ENCODE measurements around the gene CDH13. TPM values are rescaled to one million over a fixed set of nuclear protein-coding genes. Genes with fewer than 3 reads are reported as not detected.

CDH13 gene
- total RNA-seq, 4 donors from 2014 or later = 3.1 to 13.5 (median 8.9) TPM

- TF ChIP-seq EP300 (IDR thresholded peaks at IDR 0.05) (no peak), POLR2AphosphoS5 (IDR thresholded peaks at IDR 0.05) (no peak), POLR2A (IDR thresholded peaks at IDR 0.05; ENCODE audit: low read depth) (no peak)
- TF ChIP-seq, protein P1, sequence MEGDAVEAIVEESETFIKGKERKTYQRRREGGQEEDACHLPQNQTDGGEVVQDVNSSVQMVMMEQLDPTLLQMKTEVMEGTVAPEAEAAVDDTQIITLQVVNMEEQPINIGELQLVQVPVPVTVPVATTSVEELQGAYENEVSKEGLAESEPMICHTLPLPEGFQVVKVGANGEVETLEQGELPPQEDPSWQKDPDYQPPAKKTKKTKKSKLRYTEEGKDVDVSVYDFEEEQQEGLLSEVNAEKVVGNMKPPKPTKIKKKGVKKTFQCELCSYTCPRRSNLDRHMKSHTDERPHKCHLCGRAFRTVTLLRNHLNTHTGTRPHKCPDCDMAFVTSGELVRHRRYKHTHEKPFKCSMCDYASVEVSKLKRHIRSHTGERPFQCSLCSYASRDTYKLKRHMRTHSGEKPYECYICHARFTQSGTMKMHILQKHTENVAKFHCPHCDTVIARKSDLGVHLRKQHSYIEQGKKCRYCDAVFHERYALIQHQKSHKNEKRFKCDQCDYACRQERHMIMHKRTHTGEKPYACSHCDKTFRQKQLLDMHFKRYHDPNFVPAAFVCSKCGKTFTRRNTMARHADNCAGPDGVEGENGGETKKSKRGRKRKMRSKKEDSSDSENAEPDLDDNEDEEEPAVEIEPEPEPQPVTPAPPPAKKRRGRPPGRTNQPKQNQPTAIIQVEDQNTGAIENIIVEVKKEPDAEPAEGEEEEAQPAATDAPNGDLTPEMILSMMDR (IDR thresholded peaks at IDR 0.05) = no peak
- Histone ChIP-seq H3K4me3 (no peak overlapping the region), H3K27me3 (no peaks in the 10 kb centered on the region), H3K9me3 (no peaks in the 10 kb centered on the region), H3K36me3 (no peaks in the 10 kb centered on the region), H3K27ac (replicated peaks in 1 of 4) (no peak overlapping the region), H3K4me1 (no peaks in the 10 kb centered on the region)
- WGBS = 46% methylated on average over 4 of the region's 4 CpGs
- intact Hi-C loops (cut with DNase I) = no loop called here
- no peak for DNase-seq (ENCODE audit: extremely low spot score)
These were observed 32.7 kb upstream of the CDH13 start for GRCh38 chr16:82594114-82594513.

DNA sequence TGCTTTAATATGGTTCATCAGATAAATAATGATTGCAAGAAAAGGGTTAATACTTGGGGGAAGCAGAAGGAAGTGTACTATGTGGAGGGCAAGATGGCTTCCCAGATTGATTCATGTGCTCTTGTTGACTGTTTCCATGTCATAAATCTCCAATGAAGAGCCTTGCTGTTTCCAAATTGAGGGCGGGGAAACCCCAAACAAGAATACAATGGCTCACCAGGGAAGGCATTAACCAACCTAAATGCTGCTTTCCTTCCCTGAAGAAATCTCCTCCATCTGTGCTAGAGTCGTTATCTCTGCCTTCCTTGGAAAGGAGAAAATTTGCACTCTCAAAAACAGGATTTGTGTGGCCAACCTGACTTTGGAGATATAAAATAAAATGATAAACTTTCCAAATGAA is 28.0 kb upstream of the CDH13 start:
- intact Hi-C loops (cut with DNase I) = no loop called here
- Histone ChIP-seq H3K4me3 (no peak overlapping the region), H3K4me1 (no peaks in the 10 kb centered on the region), H3K27me3 (no peaks in the 10 kb centered on the region), H3K36me3 (no peaks in the 10 kb centered on the region), H3K9me3 (peaks cover 0 to 11% (median 0%) of the 10 kb centered on the region in 4 donors), H3K27ac (replicated peaks in 1 of 4) (no peak overlapping the region)
- TF ChIP-seq POLR2A (IDR thresholded peaks at IDR 0.05; ENCODE audit: low read depth) (no peak), EP300 (IDR thresholded peaks at IDR 0.05) (no peak), POLR2AphosphoS5 (IDR thresholded peaks at IDR 0.05) (no peak)
- TF ChIP-seq, protein P1 (IDR thresholded peaks at IDR 0.05) = no peak
- WGBS = 61% methylated on average over 2 of the region's 2 CpGs
- no peak for DNase-seq (ENCODE audit: extremely low spot score)

DNA sequence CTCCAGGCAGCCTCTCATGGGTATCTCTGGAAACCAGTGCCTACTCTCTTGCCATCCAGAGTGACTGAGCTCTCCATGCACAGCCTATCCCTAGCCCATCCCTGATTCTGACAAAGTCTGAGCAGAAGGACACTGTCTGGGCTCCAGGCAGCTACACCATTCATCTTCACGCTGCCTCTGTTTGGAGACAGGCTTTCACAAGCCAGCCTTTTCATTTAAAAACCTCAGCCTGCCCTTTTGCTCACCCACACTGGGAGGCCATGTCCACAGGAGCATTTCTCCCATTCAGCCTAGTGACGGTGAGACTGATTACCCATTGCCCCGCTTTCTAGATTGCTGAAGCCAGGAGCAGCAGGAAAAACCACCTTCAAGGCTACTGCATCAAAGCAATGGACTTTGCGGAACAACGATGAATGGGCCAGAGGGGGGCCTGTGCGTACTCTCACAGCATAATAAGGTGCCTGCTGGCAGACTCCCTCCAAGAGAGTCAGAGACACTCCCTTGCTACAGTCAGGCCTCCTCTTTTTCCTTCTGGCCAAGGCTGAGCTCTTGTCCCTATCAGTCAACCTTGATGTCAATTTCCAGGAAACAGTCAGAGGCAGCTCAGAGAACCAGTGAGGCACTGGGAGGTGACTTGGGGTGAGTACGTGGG is 24.7 kb upstream of the CDH13 start:
- Histone ChIP-seq H3K36me3 (no peaks in the 10 kb centered on the region), H3K4me1 (no peaks in the 10 kb centered on the region), H3K27ac (replicated peaks in 1 of 4) (no peak overlapping the region), H3K4me3 (no peak overlapping the region), H3K9me3 (peaks cover 0 to 11% (median 0%) of the 10 kb centered on the region in 4 donors), H3K27me3 (no peaks in the 10 kb centered on the region)
- DNase-seq (ENCODE audit: extremely low spot score) = no peak
- TF ChIP-seq POLR2A (IDR thresholded peaks at IDR 0.05; ENCODE audit: low read depth) (no peak), EP300 (IDR thresholded peaks at IDR 0.05) (no peak), POLR2AphosphoS5 (IDR thresholded peaks at IDR 0.05) (no peak)
- TF ChIP-seq, protein P1 (IDR thresholded peaks at IDR 0.05) = no peak
- intact Hi-C loops (cut with DNase I) = no loop called here
- 63% methylated on average over 7 of the region's 7 CpGs for WGBS

- H3K27me3 ChIP-seq = peaks cover 0 to 3% (median 0%) of the 10 kb centered on the region in 4 donors
- WGBS = 30% methylated on average over 5 of the region's 5 CpGs
- H3K36me3 ChIP-seq = no peaks in the 10 kb centered on the region
- H3K27ac ChIP-seq (replicated peaks in 1 of 4) = no peak overlapping the region
- peaks cover 0 to 11% (median 0%) of the 10 kb centered on the region in 4 donors for H3K9me3 ChIP-seq
- no peaks in the 10 kb centered on the region for H3K4me1 ChIP-seq
- DNase-seq (ENCODE audit: extremely low spot score) = no peak
- intact Hi-C loops (cut with DNase I) = no loop called here
- TF ChIP-seq EP300 (IDR thresholded peaks at IDR 0.05) (no peak), POLR2A (IDR thresholded peaks at IDR 0.05; ENCODE audit: low read depth) (no peak)
- TF ChIP-seq, protein P1 (IDR thresholded peaks at IDR 0.05) = peak; percentile 33 to 48 (median 45)
- H3K4me3 ChIP-seq = no peak overlapping the region
These were observed 22.9 kb upstream of the CDH13 start for GRCh38 chr16:82603784-82604411.

Data from esophagus muscularis mucosa (tissue), 4 donors.